Measurements from ENCODE around the gene CDCA8.

Gene CDCA8

DNA sequence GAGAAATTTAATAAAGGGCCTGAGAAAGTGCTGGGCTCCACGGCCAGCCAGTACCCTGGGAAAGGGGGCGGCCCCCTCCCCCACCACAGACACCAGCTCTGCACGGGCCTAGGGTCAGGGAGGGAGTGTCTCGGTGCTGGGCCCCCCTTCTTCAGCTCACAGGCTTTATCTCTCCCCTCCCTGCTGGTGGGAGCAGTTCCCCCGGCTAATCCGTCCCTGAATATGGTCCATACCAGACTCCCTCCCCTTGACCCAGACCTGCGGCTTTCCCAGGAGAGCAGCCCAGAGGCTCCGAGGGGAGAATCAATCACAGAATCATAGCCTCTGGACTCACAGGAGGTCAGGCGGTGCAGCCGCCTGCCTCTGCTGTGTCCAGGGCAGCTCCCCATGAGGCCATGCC is 31.7 kb upstream of the CDCA8 start:
- Histone ChIP-seq H3K9me2 (replicated peaks; ENCODE audit: insufficient read depth, low read length) (no peaks in the 10 kb centered on the region), H3K27me3 (ENCODE audit: low read length) (no peaks in the 10 kb centered on the region)

DNA sequence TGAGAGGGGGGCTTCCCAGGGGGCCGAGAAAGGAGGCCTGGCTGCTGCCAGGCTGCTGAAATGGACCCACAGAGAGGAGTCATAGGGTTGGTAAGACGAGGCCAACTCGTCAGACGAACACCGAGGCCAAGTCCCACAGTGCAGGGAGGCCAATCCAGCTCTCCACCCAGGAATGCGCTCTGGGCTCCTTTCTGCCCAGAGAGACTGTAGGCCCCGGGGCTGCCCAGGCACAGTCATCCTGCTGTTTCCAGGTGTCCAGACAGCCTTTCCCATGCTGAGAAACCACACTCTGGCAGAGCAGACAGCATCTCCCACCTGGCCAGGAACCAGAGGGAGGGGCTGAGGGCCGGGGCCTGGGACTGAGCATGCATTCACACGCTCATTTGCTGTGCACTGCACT is 30.9 kb upstream of the CDCA8 start:
- Histone ChIP-seq H3K9me3 (ENCODE audit: insufficient read depth, low read length) (no peaks in the 10 kb centered on the region), H3K9ac (ENCODE audit: low read length) (no peak overlapping the region), H3K36me3 (ENCODE audit: low read length) (no peaks in the 10 kb centered on the region), H3K9me2 (replicated peaks; ENCODE audit: insufficient read depth, low read length) (no peaks in the 10 kb centered on the region), H3K27me3 (ENCODE audit: low read length) (no peaks in the 10 kb centered on the region), H3K79me2 (ENCODE audit: insufficient read depth, low read length) (no peaks in the 10 kb centered on the region), H3K4me3 (ENCODE audit: insufficient read depth, low read length, poor library complexity, severe bottlenecking) (no peak overlapping the region), H3K27ac (ENCODE audit: low read depth, low read length) (no peak overlapping the region), H2AFZ (ENCODE audit: low read depth, low read length, severe bottlenecking) (no peak overlapping the region), H4K20me1 (ENCODE audit: low read depth, low read length) (no peaks in the 10 kb centered on the region), H3K4me2 (ENCODE audit: low read depth, low read length, poor library complexity, severe bottlenecking) (no peak overlapping the region), H3F3A (ENCODE audit: insufficient read depth) (no peaks in the 10 kb centered on the region)
- no peak for TF ChIP-seq EZH2phosphoT487 (conservative IDR thresholded peaks at IDR 0.05; ENCODE audit: low read length)

More for the DNA sequence above, 31.7 kb upstream of the CDCA8 start:
- no peak for TF ChIP-seq CTCF (IDR thresholded peaks at IDR 0.05; ENCODE audit: insufficient read depth, low read length, poor library complexity, severe bottlenecking)
- TF ChIP-seq EZH2phosphoT487 (conservative IDR thresholded peaks at IDR 0.05; ENCODE audit: low read length) = no peak
- Histone ChIP-seq H2AFZ (ENCODE audit: low read depth, low read length, severe bottlenecking) (no peak overlapping the region), H3K9me3 (ENCODE audit: insufficient read depth, low read length) (no peaks in the 10 kb centered on the region), H3F3A (ENCODE audit: insufficient read depth) (no peaks in the 10 kb centered on the region), H3K27ac (ENCODE audit: low read depth, low read length) (no peak overlapping the region), H3K79me2 (ENCODE audit: insufficient read depth, low read length) (no peaks in the 10 kb centered on the region), H3K4me3 (ENCODE audit: insufficient read depth, low read length, poor library complexity, severe bottlenecking) (no peak overlapping the region), H4K20me1 (ENCODE audit: low read depth, low read length) (no peaks in the 10 kb centered on the region), H3K9ac (ENCODE audit: low read length) (no peak overlapping the region), H3K36me3 (ENCODE audit: low read length) (no peaks in the 10 kb centered on the region), H3K4me2 (ENCODE audit: low read depth, low read length, poor library complexity, severe bottlenecking) (no peak overlapping the region)

DNA sequence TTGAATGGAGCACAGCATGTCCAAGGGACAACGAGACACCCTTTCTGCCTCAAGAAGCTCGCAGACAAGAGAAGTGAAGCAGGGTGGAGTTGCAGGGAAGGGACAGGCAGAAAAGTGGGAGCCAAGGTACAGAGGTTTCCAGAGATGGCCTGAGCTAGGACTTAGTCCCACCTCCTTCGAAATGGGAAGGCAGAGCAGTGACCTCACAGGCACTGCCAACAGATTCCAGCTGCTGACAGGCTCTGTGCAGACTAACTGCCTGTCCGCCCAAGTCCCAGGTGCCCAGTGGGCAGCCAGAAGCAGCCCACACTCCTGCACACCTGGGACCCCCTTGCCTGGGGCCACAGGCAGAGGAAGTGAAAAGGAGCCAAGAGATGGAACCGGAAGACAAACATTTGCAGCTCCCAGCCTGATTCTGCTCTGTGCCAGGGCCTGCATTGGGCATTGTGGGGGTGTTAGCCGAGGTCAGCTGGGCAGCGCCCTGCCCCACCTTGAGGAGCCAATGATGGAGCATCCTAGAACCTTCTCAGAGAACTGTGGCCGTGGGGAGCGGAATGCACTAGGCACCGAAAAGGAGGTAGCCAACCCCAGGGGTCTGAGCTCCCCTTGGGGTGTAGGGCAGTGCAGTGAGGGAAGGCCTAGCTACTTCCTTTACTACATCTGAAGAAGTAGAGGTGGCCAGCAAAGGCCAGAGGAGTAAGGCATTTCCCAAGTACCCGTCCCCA is 30.1 kb upstream of the CDCA8 start:
- TF ChIP-seq EZH2phosphoT487 (conservative IDR thresholded peaks at IDR 0.05; ENCODE audit: low read length) = no peak
- TF ChIP-seq CTCF (IDR thresholded peaks at IDR 0.05; ENCODE audit: insufficient read depth, low read length, poor library complexity, severe bottlenecking) = no peak
- H3K79me2 ChIP-seq (ENCODE audit: insufficient read depth, low read length) = no peaks in the 10 kb centered on the region
- H3K9me3 ChIP-seq (ENCODE audit: insufficient read depth, low read length) = no peaks in the 10 kb centered on the region
- no peak overlapping the region for H3K9ac ChIP-seq (ENCODE audit: low read length)
- no peak overlapping the region for H3K4me3 ChIP-seq (ENCODE audit: insufficient read depth, low read length, poor library complexity, severe bottlenecking)
- no peaks in the 10 kb centered on the region for H3K27me3 ChIP-seq (ENCODE audit: low read length)
- no peaks in the 10 kb centered on the region for H3F3A ChIP-seq (ENCODE audit: insufficient read depth)
- no peak overlapping the region for H3K27ac ChIP-seq (ENCODE audit: low read depth, low read length)
- H4K20me1 ChIP-seq (ENCODE audit: low read depth, low read length) = no peaks in the 10 kb centered on the region
- H3K36me3 ChIP-seq (ENCODE audit: low read length) = no peaks in the 10 kb centered on the region
- H3K4me2 ChIP-seq (ENCODE audit: low read depth, low read length, poor library complexity, severe bottlenecking) = no peak overlapping the region
- H3K9me2 ChIP-seq (replicated peaks; ENCODE audit: insufficient read depth, low read length) = no peaks in the 10 kb centered on the region
- no peak overlapping the region for H2AFZ ChIP-seq (ENCODE audit: low read depth, low read length, severe bottlenecking)

DNA sequence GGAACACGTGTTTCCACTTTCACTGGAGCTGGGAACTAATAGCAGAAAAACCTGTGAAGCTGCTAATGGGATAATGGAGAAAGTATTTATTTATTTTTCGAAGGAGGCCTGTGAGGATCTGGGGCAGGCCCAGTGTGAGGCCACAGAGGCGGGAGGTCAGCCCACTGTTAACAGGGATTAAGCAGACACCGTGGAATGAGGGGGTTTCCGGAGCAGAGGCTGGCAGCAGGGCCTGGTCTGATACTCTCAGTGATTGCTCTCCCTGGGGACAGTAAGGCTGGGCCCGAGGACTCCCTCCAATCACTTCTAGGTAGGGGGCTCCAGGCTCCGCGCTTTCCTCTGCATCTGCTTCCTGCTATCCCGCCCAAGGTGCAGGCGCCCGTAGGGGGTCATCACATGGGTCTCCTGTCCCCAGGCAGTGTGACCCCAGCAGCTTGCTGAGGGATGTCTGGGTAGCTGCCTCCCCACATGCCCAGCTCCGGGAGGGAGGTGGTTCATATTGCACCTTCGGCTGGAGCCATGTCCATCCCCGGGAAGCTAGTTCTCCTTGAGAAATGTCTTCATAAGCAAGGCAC is 28.8 kb upstream of the CDCA8 start:
- Histone ChIP-seq H3K9me2 (replicated peaks; ENCODE audit: insufficient read depth, low read length) (no peaks in the 10 kb centered on the region), H3K4me2 (ENCODE audit: low read depth, low read length, poor library complexity, severe bottlenecking) (no peak overlapping the region), H3K27ac (ENCODE audit: low read depth, low read length) (no peak overlapping the region), H3K36me3 (ENCODE audit: low read length) (no peaks in the 10 kb centered on the region), H4K20me1 (ENCODE audit: low read depth, low read length) (no peaks in the 10 kb centered on the region), H3K9me3 (ENCODE audit: insufficient read depth, low read length) (no peaks in the 10 kb centered on the region), H3K27me3 (ENCODE audit: low read length) (no peaks in the 10 kb centered on the region), H3K79me2 (ENCODE audit: insufficient read depth, low read length) (no peaks in the 10 kb centered on the region), H2AFZ (ENCODE audit: low read depth, low read length, severe bottlenecking) (no peak overlapping the region), H3K9ac (ENCODE audit: low read length) (no peak overlapping the region), H3K4me3 (ENCODE audit: insufficient read depth, low read length, poor library complexity, severe bottlenecking) (no peak overlapping the region), H3F3A (ENCODE audit: insufficient read depth) (no peaks in the 10 kb centered on the region)
- no peak for TF ChIP-seq EZH2phosphoT487 (conservative IDR thresholded peaks at IDR 0.05; ENCODE audit: low read length)
- no peak for TF ChIP-seq CTCF (IDR thresholded peaks at IDR 0.05; ENCODE audit: insufficient read depth, low read length, poor library complexity, severe bottlenecking)
